Ascending aorta (tissue), 2 donors: ENCODE results near the gene ENAM. TPM values are rescaled to one million over a fixed set of nuclear protein-coding genes. Genes with fewer than 3 reads are reported as not detected.

ENCODE experiments used
- DNase-seq, 2 donors: peaks; one replicate each; pipeline ENCODE4 v3.0.0-alpha.2; 2019; ENCODE audit warnings: low spot score in 2 of 2
- H3K27ac ChIP-seq, 2 donors: fragments of 200-600 bp; sonication (generic); one replicate each; pipeline ENCODE4 v1.5.1; 2016 to 2017; ENCODE audit warnings: mild to moderate bottlenecking in 1 of 2
- H3K27me3 ChIP-seq: fragments of 200-600 bp; sonication (generic); one replicate; pipeline ENCODE4 v1.5.1; 2017
- H3K36me3 ChIP-seq, 2 donors: fragments of 200-600 bp; sonication (generic); one replicate each; pipeline ENCODE4 v1.5.1; 2016
- H3K4me1 ChIP-seq, 2 donors: fragments of 200-600 bp; sonication (generic); one replicate each; pipeline ENCODE4 v1.5.1; 2016 to 2017; ENCODE audit warnings: mild to moderate bottlenecking in 1 of 2
- H3K4me3 ChIP-seq, 2 donors: fragments of 200-600 bp; sonication (generic); one replicate each; pipeline ENCODE4 v1.5.1; 2016 to 2017; ENCODE audit warnings: mild to moderate bottlenecking in 1 of 2
- H3K9me3 ChIP-seq, 2 donors: fragments of 200-600 bp; sonication (generic); one replicate each; pipeline ENCODE4 v1.5.1; 2016
- CTCF ChIP-seq, 3 experiments: fragments of 200-600 bp in 2 of 3; fragments of 450-650 bp in 1 of 3; sonication (generic) in 2 of 3; IDR thresholded peaks; one replicate each; pipeline ENCODE4 v1.5.1; 2016 to 2019; ENCODE audit warnings: antibody characterized with exemption in 3 of 3, mild to moderate bottlenecking in 1 of 3, moderate library complexity in 1 of 3
- intact Hi-C: fragments of 100-400 bp; cut with DNase I; formaldehyde crosslinking; loops from one replicate; pipeline ENCODE4 v1.15.1; 2023
- total RNA-seq: library from RNA; depleted of rRNA; stranded (reverse); fragments of >200 nt; gene quantifications from one replicate; pipeline ENCODE4 v1.1.0, GENCODE V29; 2016

The ENAM gene
- not detected for total RNA-seq

- intact Hi-C loops: no loop called here
- Histone ChIP-seq H3K9me3 (no peaks in the 10 kb centered on the region), H3K4me1 (no peaks in the 10 kb centered on the region)
These were observed at the start of gene ENAM for GRCh38 chr4:70628444-70628843. TSS of gene ENAM (plus strand) at chr4:70628744. CDS start at chr4:70629501, 757 bp downstream.

GRCh38 chr4:70581980-70582379 is 46.6 kb upstream of the ENAM start:
- no peaks in the 10 kb centered on the region for H3K36me3 ChIP-seq
- DNase-seq: no peak
- no peak overlapping the region for H3K27ac ChIP-seq
- intact Hi-C loops: no loop called here
- no peaks in the 10 kb centered on the region for H3K4me1 ChIP-seq
- TF ChIP-seq CTCF (IDR thresholded peaks at IDR 0.05): no peak
- no peaks in the 10 kb centered on the region for H3K27me3 ChIP-seq
- H3K4me3 ChIP-seq: no peak overlapping the region
- H3K9me3 ChIP-seq: no peaks in the 10 kb centered on the region

More at GRCh38 chr4:70628444-70628843, at the start of gene ENAM:
- no peak for TF ChIP-seq CTCF (IDR thresholded peaks at IDR 0.05)
- Histone ChIP-seq H3K4me3 (no peak within 1 kb of the TSS), H3K27ac (no peak within 1 kb of the TSS), H3K36me3 (no peaks in the 10 kb centered on the region), H3K27me3 (no peaks in the 10 kb centered on the region)
- no peak for DNase-seq

- no peak for TF ChIP-seq CTCF (IDR thresholded peaks at IDR 0.05)
- intact Hi-C loops: no loop called here
- H3K4me3 ChIP-seq: no peak overlapping the region
- H3K36me3 ChIP-seq: no peaks in the 10 kb centered on the region
- H3K27me3 ChIP-seq: no peaks in the 10 kb centered on the region
- DNase-seq: no peak
- H3K4me1 ChIP-seq: no peaks in the 10 kb centered on the region
- no peak overlapping the region for H3K27ac ChIP-seq
- H3K9me3 ChIP-seq: no peaks in the 10 kb centered on the region
These were observed 44.4 kb upstream of the ENAM start for GRCh38 chr4:70583952-70584834.

- DNase-seq: no peak
- no peaks in the 10 kb centered on the region for H3K9me3 ChIP-seq
- H3K27me3 ChIP-seq: no peaks in the 10 kb centered on the region
- H3K4me3 ChIP-seq: no peak overlapping the region
- TF ChIP-seq CTCF (IDR thresholded peaks at IDR 0.05): no peak
- intact Hi-C loops: no loop called here
- no peak overlapping the region for H3K27ac ChIP-seq
- no peaks in the 10 kb centered on the region for H3K4me1 ChIP-seq
- H3K36me3 ChIP-seq: no peaks in the 10 kb centered on the region
These were observed 41.7 kb upstream of the ENAM start for GRCh38 chr4:70586841-70587240.

- DNase-seq: no peak
- Histone ChIP-seq H3K27me3 (no peaks in the 10 kb centered on the region), H3K36me3 (no peaks in the 10 kb centered on the region), H3K4me1 (no peaks in the 10 kb centered on the region), H3K27ac (no peak overlapping the region), H3K9me3 (no peaks in the 10 kb centered on the region), H3K4me3 (no peak overlapping the region)
- TF ChIP-seq CTCF (IDR thresholded peaks at IDR 0.05): no peak
- intact Hi-C loops: no loop called here
These were observed 38.8 kb upstream of the ENAM start for GRCh38 chr4:70589785-70590184.
